GM12873 (cell line): ENCODE results near the gene CCER1.

Experiments
- CTCF ChIP-seq: IDR thresholded peaks from 2 replicates; pipeline ENCODE4 v1.5.1; 2012; ENCODE audit warnings: low read depth, mild to moderate bottlenecking, moderate library complexity, low read length, control low read depth; ENCODE audit not compliant: insufficient read depth; ENCODE audit errors: missing control alignments

CCER1 gene

GRCh38 chr12:90921536-90921935 lies 33.4 kb downstream of the CCER1 start:
- TF ChIP-seq CTCF: no peak

GRCh38 chr12:90920222-90920621 lies 34.8 kb downstream of the CCER1 start:
- no peak for TF ChIP-seq CTCF

GRCh38 chr12:90917431-90917830 lies 37.5 kb downstream of the CCER1 start:
- no peak for TF ChIP-seq CTCF

- no peak for TF ChIP-seq CTCF
Measured at GRCh38 chr12:90916516-90916915, 38.5 kb downstream of the CCER1 start.

- no peak for TF ChIP-seq CTCF
Measured at GRCh38 chr12:90915353-90915752, 39.6 kb downstream of the CCER1 start.

GRCh38 chr12:90910958-90911357 lies 44.0 kb downstream of the CCER1 start:
- no peak for TF ChIP-seq CTCF

- peak; percentile 60 for TF ChIP-seq CTCF
Measured at GRCh38 chr12:90909069-90909770, 45.8 kb downstream of the CCER1 start.
